22Rv1 (cell line): ENCODE data around the gene TOB1.

Experiments
- H3K27ac ChIP-seq: fragments of 450-650 bp; 2 replicates; pipeline ENCODE4 v1.5.1; 2017
- CTCF ChIP-seq: fragments of 450-650 bp; IDR thresholded peaks from 2 replicates; pipeline ENCODE4 v1.5.1; 2017; ENCODE audit warnings: mild to moderate bottlenecking
- ZFX ChIP-seq: fragments of 450-650 bp; IDR thresholded peaks from 2 replicates; pipeline ENCODE4 v1.6.1; 2017; ENCODE audit warnings: antibody characterized with exemption, borderline replicate concordance

Gene TOB1

GRCh38 chr17:50836826-50837225 is 29.3 kb downstream of the TOB1 start:
- TF ChIP-seq CTCF (no peak), ZFX (no peak)
- no peak overlapping the region for H3K27ac ChIP-seq

GRCh38 chr17:50835301-50836234 is 30.6 kb downstream of the TOB1 start, which contains the start of gene WFIKKN2:
Gene WFIKKN2 (plus strand): TSS chr17:50835586. CDS start chr17:50835938, 352 bp downstream.
- TF ChIP-seq CTCF: no peak
- no peak for TF ChIP-seq ZFX
- H3K27ac ChIP-seq: no peak within 1 kb of the TSS

DNA sequence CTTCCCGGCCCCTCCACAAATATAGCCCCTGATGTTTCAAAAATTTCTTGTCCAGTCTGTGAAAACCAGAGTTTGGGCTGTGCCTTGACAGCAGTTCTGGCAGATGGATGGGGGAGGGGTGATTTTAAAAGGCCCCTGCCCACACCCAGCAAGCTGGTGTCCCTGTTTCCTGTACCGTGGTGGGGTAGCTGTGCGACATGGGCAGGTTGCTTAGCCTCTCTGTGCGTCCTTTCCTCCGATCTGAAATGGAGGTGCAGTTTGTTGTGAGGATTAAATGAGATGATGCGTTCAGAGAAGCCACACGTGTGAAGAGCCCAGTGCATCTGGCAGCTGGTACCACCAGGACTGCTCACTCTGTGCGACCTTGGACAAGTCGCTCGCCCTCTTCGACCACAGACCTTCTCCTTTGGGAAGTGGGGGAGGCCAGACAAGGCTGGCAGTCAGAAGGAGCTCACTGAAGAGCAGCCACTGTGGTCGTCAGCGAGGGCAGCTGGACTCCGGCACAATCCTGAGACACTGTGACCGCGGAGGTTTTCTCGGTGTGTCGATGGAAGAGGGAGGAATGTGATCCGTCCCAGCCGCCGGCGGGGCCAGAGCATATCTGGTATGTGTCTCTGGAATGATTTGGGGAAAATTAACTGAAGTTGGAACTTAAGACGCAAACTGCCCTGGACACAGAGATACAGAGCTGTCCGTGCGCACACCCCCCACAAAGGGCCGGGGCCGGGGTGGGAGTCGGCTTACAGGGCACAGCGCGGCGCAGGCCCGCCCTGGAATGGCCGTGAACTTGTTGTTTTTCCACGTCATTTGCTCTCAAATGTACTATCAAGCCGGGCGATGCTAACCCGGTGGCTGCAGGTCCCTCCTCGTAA is 31.5 kb downstream of the TOB1 start:
- no peak overlapping the region for H3K27ac ChIP-seq
- TF ChIP-seq ZFX: no peak
- TF ChIP-seq CTCF: no peak

DNA sequence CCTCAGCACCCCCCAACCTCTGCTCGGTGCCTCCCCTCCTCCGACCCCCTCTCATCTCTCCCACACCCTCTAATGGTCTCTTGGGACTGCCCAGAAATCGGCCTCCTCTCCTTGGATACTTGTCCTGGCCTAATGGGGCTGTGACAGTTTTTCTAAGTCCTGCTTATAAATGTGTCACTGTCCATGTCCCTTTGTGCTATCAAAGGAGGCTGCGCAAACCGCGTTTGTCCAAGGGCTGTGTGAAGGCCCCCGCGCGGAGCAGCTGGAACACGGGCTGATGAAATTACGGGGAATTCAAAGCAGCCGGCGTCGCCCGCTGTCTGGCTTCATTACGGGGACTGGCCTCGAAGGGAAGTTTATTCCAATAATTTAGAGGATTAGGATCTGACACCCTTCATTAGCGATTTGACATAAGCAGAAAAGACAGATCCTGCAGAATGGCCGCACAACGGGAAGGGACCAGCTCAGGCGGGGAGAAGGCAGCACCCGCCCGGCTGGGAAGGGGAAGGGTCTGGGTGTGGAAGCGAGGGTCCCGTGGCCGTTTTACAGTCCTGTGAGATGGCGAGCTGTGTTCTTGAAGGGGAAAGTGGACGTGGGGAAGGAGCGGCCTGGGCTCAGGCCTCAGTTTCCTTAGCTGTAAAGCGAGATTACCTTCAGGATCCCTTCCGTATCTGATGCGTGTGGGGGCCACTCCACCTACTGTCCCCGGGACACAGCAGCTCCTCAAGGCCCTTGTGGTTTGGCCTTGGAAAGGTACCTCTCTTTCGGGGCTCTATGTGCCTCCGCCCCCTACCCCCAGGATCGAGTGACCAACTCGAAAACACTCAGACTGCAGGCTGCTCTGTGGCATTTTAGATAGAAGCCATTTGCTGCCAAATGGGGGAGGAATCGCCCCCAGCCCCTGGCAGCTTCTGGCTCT is 32.4 kb downstream of the TOB1 start:
- no peak for TF ChIP-seq ZFX
- TF ChIP-seq CTCF: no peak
- no peak overlapping the region for H3K27ac ChIP-seq

DNA sequence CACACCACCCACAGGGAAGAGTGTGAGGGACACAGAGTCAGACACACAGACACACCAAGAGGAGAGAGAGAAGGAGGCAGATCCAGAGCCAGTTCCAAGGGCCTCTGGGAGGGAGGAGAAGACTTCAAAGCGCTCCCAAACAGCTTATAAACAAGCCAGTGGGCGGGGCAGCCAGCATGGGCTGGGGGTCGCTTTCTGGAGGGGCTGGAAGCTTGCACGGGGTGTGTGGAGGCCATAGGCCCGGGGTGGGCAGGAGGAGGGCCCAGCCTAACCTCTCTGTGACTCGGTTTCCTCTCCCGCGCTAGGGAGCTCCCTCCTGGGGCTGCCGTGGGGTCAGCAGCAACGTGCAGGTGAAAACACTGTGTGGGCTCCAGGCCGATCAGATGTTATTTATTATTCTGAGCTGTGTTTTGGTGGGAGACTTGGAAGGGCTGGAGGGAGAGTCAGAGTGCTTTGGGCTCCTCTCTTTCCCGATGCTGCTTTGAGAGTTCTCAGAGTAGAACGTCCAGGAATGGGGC is 33.2 kb downstream of the TOB1 start:
- no peak overlapping the region for H3K27ac ChIP-seq
- TF ChIP-seq CTCF (no peak), ZFX (no peak)

DNA sequence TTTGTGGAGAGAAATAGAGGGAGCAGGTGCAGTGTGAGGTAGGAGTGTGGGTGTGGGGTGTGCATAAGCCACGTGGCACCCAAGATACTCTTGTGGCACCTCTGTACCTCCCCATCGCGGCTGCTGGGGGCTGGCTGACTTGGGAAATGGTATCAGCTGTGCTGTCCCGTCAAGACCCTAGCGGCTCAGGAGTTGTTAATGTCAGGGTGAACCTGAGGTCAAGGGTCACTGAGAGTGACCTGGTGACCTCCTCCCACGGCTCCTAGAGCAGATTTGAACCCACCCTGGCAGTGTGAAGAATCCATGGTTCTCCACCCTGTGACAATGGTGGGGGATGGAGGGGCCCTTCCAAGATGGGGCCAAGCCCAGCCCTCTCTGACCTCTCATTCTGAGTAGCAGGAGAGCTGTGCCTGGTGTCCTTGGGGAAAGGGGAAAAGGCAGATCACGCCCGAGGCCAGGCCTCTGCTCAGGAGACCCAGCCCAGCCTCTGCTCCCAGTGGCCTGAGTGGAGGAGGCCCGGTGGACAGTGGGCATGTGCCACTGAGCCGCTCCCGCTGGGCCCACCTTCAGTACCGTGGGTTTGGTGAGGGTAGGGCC is 33.8 kb downstream of the TOB1 start:
- TF ChIP-seq ZFX: no peak
- no peak for TF ChIP-seq CTCF
- H3K27ac ChIP-seq: no peak overlapping the region
